Endothelial cell of umbilical vein (primary cell): Measurements from ENCODE around the gene MIB1. TPM values are rescaled to one million over a fixed set of nuclear protein-coding genes. Genes with fewer than 3 reads are reported as not detected.

Source experiments
- BruUV-seq: library from RNA; stranded (reverse); fragments of 400-500 nt; replicated peaks from 2 replicates; lab custom pipeline; 2021; lab: Mats Ljungman, UMichigan
- CTCF ChIA-PET: fragments of 300-600, 350-600 bp; sonication (Branson Sonifier 250); formaldehyde crosslinking; loops from one replicate; lab custom pipeline; 2021; ENCODE audit warnings: antibody characterized with exemption, inconsistent platforms; lab: Charles Lee
- POLR2A ChIA-PET: fragments of 300-600, 350-600 bp; sonication (Branson Sonifier 250); formaldehyde crosslinking; loops from one replicate; lab custom pipeline; 2021; ENCODE audit warnings: antibody characterized with exemption, inconsistent platforms; lab: Charles Lee
- DNase-seq: peaks from one replicate; pipeline ENCODE4 v3.0.0-alpha.2; 2011; ENCODE audit warnings: low read depth, low spot score
- FAIRE-seq: peaks from 2 replicates; lab custom pipeline; 2011; peaks lifted over from hg19 to GRCh38; lab: Jason Lieb, UNC
- H2AFZ ChIP-seq: 2 replicates; pipeline ENCODE4 v1.6.0; 2012; ENCODE audit warnings: low read depth, low read length, control low read depth, inconsistent platforms
- H3K27ac ChIP-seq: 2 replicates; pipeline ENCODE4 v1.5.1; 2011; ENCODE audit warnings: low read depth, mild to moderate bottlenecking, control low read depth, low read length, moderate library complexity; ENCODE audit not compliant: insufficient read depth
- H3K27me3 ChIP-seq, 2 experiments: 2 replicates each; pipeline versions ENCODE4 v1.6.0 to v1.6.1; 2011; ENCODE audit warnings: low read length in 2 of 2, mixed read lengths in 1 of 2; ENCODE audit not compliant: control insufficient read depth in 2 of 2, insufficient read depth in 2 of 2
- H3K36me3 ChIP-seq, 2 experiments: 2 replicates in 1 of 2; 3 replicates in 1 of 2; pipeline ENCODE4 v1.5.1; 2011; ENCODE audit warnings: low read length in 2 of 2, mild to moderate bottlenecking in 1 of 2, moderate library complexity in 1 of 2; ENCODE audit not compliant: control insufficient read depth in 2 of 2, insufficient read depth in 2 of 2; ENCODE audit errors: extremely low read depth in 1 of 2
- H3K4me1 ChIP-seq: 3 replicates; pipeline ENCODE4 v1.5.1; 2011; ENCODE audit warnings: mild to moderate bottlenecking, low read length; ENCODE audit not compliant: control insufficient read depth, insufficient read depth; ENCODE audit errors: extremely low read depth
- H3K4me2 ChIP-seq: 2 replicates; pipeline ENCODE4 v1.6.1; 2011; ENCODE audit warnings: low read length, control low read depth, mixed read lengths; ENCODE audit not compliant: insufficient read depth
- H3K4me3 ChIP-seq, 3 experiments: fragments of 200-600 bp in 1 of 3; sonication (generic), shearing (Covaris generic) in 1 of 3; replicated peaks in 1 of 3; 2 replicates each; pipeline ENCODE4 v1.5.1; 2011 to 2016; ENCODE audit warnings: control low read depth in 3 of 3, low read length in 3 of 3, mild to moderate bottlenecking in 2 of 3, inconsistent platforms in 1 of 3, low read depth in 1 of 3, moderate library complexity in 1 of 3; ENCODE audit not compliant: insufficient read depth in 1 of 3
- H3K79me2 ChIP-seq: 2 replicates; pipeline ENCODE4 v1.6.0; 2012; ENCODE audit warnings: low read length, inconsistent platforms; ENCODE audit not compliant: control insufficient read depth, insufficient read depth
- H3K9ac ChIP-seq: replicated peaks from 2 replicates; pipeline ENCODE3; 2011; ENCODE audit warnings: low read length, control low read depth; ENCODE audit not compliant: insufficient read depth; ENCODE audit errors: extremely low read depth
- H3K9me1 ChIP-seq: replicated peaks from 3 replicates; pipeline ENCODE4 v1.6.0; 2011; ENCODE audit warnings: mild to moderate bottlenecking, low read length; ENCODE audit not compliant: control insufficient read depth, insufficient read depth; ENCODE audit errors: extremely low read depth
- H3K9me3 ChIP-seq: replicated peaks from 2 replicates; pipeline ENCODE4 v1.5.1; 2012; ENCODE audit warnings: low read length, inconsistent platforms; ENCODE audit not compliant: control insufficient read depth, insufficient read depth
- H4K20me1 ChIP-seq: replicated peaks from 2 replicates; pipeline ENCODE3; 2011; ENCODE audit warnings: mild to moderate bottlenecking, low read length; ENCODE audit not compliant: control insufficient read depth, insufficient read depth; ENCODE audit errors: extremely low read depth
- CTCF ChIP-seq, 2 donors: IDR thresholded peaks; 1 replicate in 1 of 2; 2 replicates in 1 of 2; pipeline ENCODE4 v1.5.1; 2011; ENCODE audit warnings: low read length in 2 of 2, mild to moderate bottlenecking in 2 of 2, moderate library complexity in 2 of 2, control low read depth in 1 of 2, inconsistent platforms in 1 of 2, low read depth in 1 of 2; ENCODE audit not compliant: insufficient read depth in 1 of 2; ENCODE audit errors: extremely low read depth in 1 of 2
- EZH2 ChIP-seq: IDR thresholded peaks from 2 replicates; pipeline ENCODE4 v1.6.1; 2012; ENCODE audit warnings: borderline replicate concordance, low read depth, mild to moderate bottlenecking, moderate library complexity, low read length, inconsistent platforms; ENCODE audit not compliant: severe bottlenecking
- FOS ChIP-seq: IDR thresholded peaks from 2 replicates; pipeline ENCODE4 v1.6.1; 2011; ENCODE audit warnings: mild to moderate bottlenecking, low read length, moderate library complexity, borderline replicate concordance; ENCODE audit not compliant: insufficient read depth
- GATA2 ChIP-seq: IDR thresholded peaks from 2 replicates; pipeline ENCODE4 v1.7.0; 2011; ENCODE audit warnings: low read depth, mild to moderate bottlenecking, moderate library complexity, mixed read lengths, low read length; ENCODE audit not compliant: insufficient read length, insufficient read depth
- JUN ChIP-seq: IDR thresholded peaks from 2 replicates; pipeline ENCODE4 v1.6.1; 2011; ENCODE audit warnings: borderline replicate concordance, low read depth; ENCODE audit not compliant: insufficient read length, insufficient read depth
- MAX ChIP-seq: IDR thresholded peaks from 2 replicates; pipeline ENCODE4 v1.6.1; 2011; ENCODE audit not compliant: insufficient read depth, insufficient read length
- MYC ChIP-seq: IDR thresholded peaks from one replicate; pipeline ENCODE4 v1.6.1; 2011; ENCODE audit warnings: mild to moderate bottlenecking, low read depth, low read length
- POLR2A ChIP-seq: IDR thresholded peaks from 2 replicates; pipeline ENCODE4 v1.6.1; 2012; ENCODE audit warnings: low read depth, mild to moderate bottlenecking, control low read depth, low read length
- POLR2AphosphoS5 ChIP-seq: IDR thresholded peaks from 2 replicates; pipeline ENCODE4 v1.6.1; 2012; ENCODE audit warnings: low read depth, mild to moderate bottlenecking, control low read depth, low read length, moderate library complexity; ENCODE audit not compliant: insufficient read depth
- dilution Hi-C: fragments of 300-500 bp; cut with MboI; formaldehyde crosslinking; loops from one replicate; pipeline ENCODE4 v1.15.0; 2019; ENCODE audit warnings: low sequenced_read_pairs; ENCODE audit not compliant: extremely low pct_ligation_motif_present
- intact Hi-C: fragments of 100-400 bp; cut with micrococcal nuclease; formaldehyde crosslinking; loops from one replicate; pipeline ENCODE4 v1.10.0; 2022
- polyA plus RNA-seq, 4 experiments: library from polyadenylated mRNA; depleted of rRNA in 3 of 4; stranded (reverse) in 3 of 4; unstranded in 1 of 4; fragments of >200 nt; gene quantifications; 2 replicates each; pipeline versions ENCODE4 v1.2.1 to v1.2.3, GENCODE V29; 2011 to 2012; ENCODE audit warnings: missing spikeins in 1 of 4
- total RNA-seq: library from RNA; stranded (reverse); gene quantifications from 2 replicates; pipeline ENCODE4 v1.2.3, GENCODE V29; 2021

Gene MIB1
- total and polyA plus RNA-seq, 2 donors (not counting 3 experiments of a cell fraction or from before 2014, with no cell fraction given), result 6.3 to 37.5 TPM

GRCh38 chr18:21747268-21747667 lies 6.7 kb downstream of the MIB1 start:
- dilution Hi-C loops, result no loop called here
- no peaks in the 10 kb centered on the region for H3K36me3 ChIP-seq
- no peak for FAIRE-seq

More at GRCh38 chr18:21747268-21747667, 6.7 kb downstream of the MIB1 start:
- DNase-seq, result no peak
- Histone ChIP-seq H3K9ac (no peak overlapping the region), H3K9me3 (no peaks in the 10 kb centered on the region), H3K9me1 (no peaks in the 10 kb centered on the region), H3K79me2 (peaks cover 70% of the 10 kb centered on the region), H3K27me3 (no peaks in the 10 kb centered on the region), H2AFZ (no peak overlapping the region), H4K20me1 (peaks cover 5% of the 10 kb centered on the region), H3K4me1 (peaks cover 8% of the 10 kb centered on the region), H3K4me2 (no peak overlapping the region), H3K27ac (no peak overlapping the region), H3K4me3 (no peak overlapping the region)
- POLR2A ChIA-PET, result no interaction called here
- CTCF ChIA-PET, result no interaction called here
- no TSS peak for BruUV-seq
- no peak for TF ChIP-seq MAX
- no peak for TF ChIP-seq POLR2A
- TF ChIP-seq POLR2AphosphoS5, result no peak
- no peak for TF ChIP-seq JUN
- TF ChIP-seq EZH2, result no peak
- TF ChIP-seq CTCF (IDR thresholded peaks at IDR 0.05; ENCODE audit: extremely low read depth in 1 of 2, insufficient read depth in 1 of 2, low read depth in 1 of 2, low read length in 2 of 2), result no peak
- TF ChIP-seq FOS, result no peak
- TF ChIP-seq GATA2, result no peak
- TF ChIP-seq MYC, result no peak
- intact Hi-C loops, result no loop called here
